Measurements from ENCODE around the gene LINGO4.

Gene LINGO4

GRCh38 chr1:151811181-151811580 lies 6.0 kb upstream of the LINGO4 start:
- no peak for TF ChIP-seq CTCF (IDR thresholded peaks at IDR 0.05; ENCODE audit: borderline replicate concordance, extremely low read depth, low read length, poor library complexity, severe bottlenecking)
- no peak for TF ChIP-seq EZH2 (IDR thresholded peaks at IDR 0.05; ENCODE audit: borderline replicate concordance, low read depth, low read length, severe bottlenecking)
- H3K4me2 ChIP-seq (ENCODE audit: insufficient read depth, low read length), result no peak overlapping the region

GRCh38 chr1:151809985-151810556 lies 4.9 kb upstream of the LINGO4 start:
- Histone ChIP-seq H3K4me3 (ENCODE audit: low read depth in 1 of 2, low read length in 2 of 2) (no peak overlapping the region), H4K20me1 (ENCODE audit: insufficient read depth, low read length) (no peaks in the 10 kb centered on the region), H3K4me2 (ENCODE audit: insufficient read depth, low read length) (no peak overlapping the region), H3K9me3 (ENCODE audit: insufficient read depth, low read length, severe bottlenecking) (no peaks in the 10 kb centered on the region), H3K4me1 (ENCODE audit: insufficient read depth, low read length) (no peaks in the 10 kb centered on the region), H3K79me2 (ENCODE audit: insufficient read depth, low read length) (no peaks in the 10 kb centered on the region), H3K27me3 (ENCODE audit: insufficient read depth, low read length, poor library complexity) (no peaks in the 10 kb centered on the region), H3K27ac (ENCODE audit: low read length) (no peak overlapping the region), H3K9ac (ENCODE audit: low read depth, low read length) (no peak overlapping the region), H2AFZ (ENCODE audit: low read depth, low read length) (no peak overlapping the region), H3K36me3 (ENCODE audit: insufficient read depth, low read length) (peaks cover 32% of the 10 kb centered on the region)
- no peak for DNase-seq
- TF ChIP-seq EZH2 (IDR thresholded peaks at IDR 0.05; ENCODE audit: borderline replicate concordance, low read depth, low read length, severe bottlenecking) (no peak), CTCF (IDR thresholded peaks at IDR 0.05; ENCODE audit: borderline replicate concordance, extremely low read depth, low read length, poor library complexity, severe bottlenecking) (no peak)
- no peak for ATAC-seq (ENCODE audit: insufficient read depth, low read depth)

More at GRCh38 chr1:151811181-151811580, 6.0 kb upstream of the LINGO4 start:
- ATAC-seq (ENCODE audit: insufficient read depth, low read depth) (no peak), DNase-seq (no peak)
- no peaks in the 10 kb centered on the region for H4K20me1 ChIP-seq (ENCODE audit: insufficient read depth, low read length)
- H3K4me3 ChIP-seq (ENCODE audit: low read depth in 1 of 2, low read length in 2 of 2), result no peak overlapping the region
- no peaks in the 10 kb centered on the region for H3K9me3 ChIP-seq (ENCODE audit: insufficient read depth, low read length, severe bottlenecking)
- H3K79me2 ChIP-seq (ENCODE audit: insufficient read depth, low read length), result no peaks in the 10 kb centered on the region
- H3K36me3 ChIP-seq (ENCODE audit: insufficient read depth, low read length), result peaks cover 41% of the 10 kb centered on the region
- peaks cover 8% of the 10 kb centered on the region for H3K4me1 ChIP-seq (ENCODE audit: insufficient read depth, low read length)
- no peak overlapping the region for H3K9ac ChIP-seq (ENCODE audit: low read depth, low read length)
- H2AFZ ChIP-seq (ENCODE audit: low read depth, low read length), result no peak overlapping the region
- no peak overlapping the region for H3K27ac ChIP-seq (ENCODE audit: low read length)
- H3K27me3 ChIP-seq (ENCODE audit: insufficient read depth, low read length, poor library complexity), result no peaks in the 10 kb centered on the region

GRCh38 chr1:151809290-151809984 lies 4.2 kb upstream of the LINGO4 start:
- DNase-seq (no peak), ATAC-seq (ENCODE audit: insufficient read depth, low read depth) (no peak)
- Histone ChIP-seq H3K79me2 (ENCODE audit: insufficient read depth, low read length) (no peaks in the 10 kb centered on the region), H3K4me1 (ENCODE audit: insufficient read depth, low read length) (no peaks in the 10 kb centered on the region), H3K4me2 (ENCODE audit: insufficient read depth, low read length) (no peak overlapping the region), H3K27me3 (ENCODE audit: insufficient read depth, low read length, poor library complexity) (no peaks in the 10 kb centered on the region), H3K9me3 (ENCODE audit: insufficient read depth, low read length, severe bottlenecking) (no peaks in the 10 kb centered on the region), H4K20me1 (ENCODE audit: insufficient read depth, low read length) (no peaks in the 10 kb centered on the region), H3K27ac (ENCODE audit: low read length) (no peak overlapping the region), H2AFZ (ENCODE audit: low read depth, low read length) (no peak overlapping the region), H3K9ac (ENCODE audit: low read depth, low read length) (no peak overlapping the region), H3K36me3 (ENCODE audit: insufficient read depth, low read length) (peaks cover 26% of the 10 kb centered on the region), H3K4me3 (ENCODE audit: low read depth in 1 of 2, low read length in 2 of 2) (no peak overlapping the region)
- no peak for TF ChIP-seq CTCF (IDR thresholded peaks at IDR 0.05; ENCODE audit: borderline replicate concordance, extremely low read depth, low read length, poor library complexity, severe bottlenecking)
- TF ChIP-seq EZH2 (IDR thresholded peaks at IDR 0.05; ENCODE audit: borderline replicate concordance, low read depth, low read length, severe bottlenecking), result no peak

Measured in DND-41 (cell line).